Activated CD4-positive, CD25-positive, alpha-beta regulatory T cell treated with anti-CD3 and anti-CD28 coated beads, Interleukin-2, amount 50 U/mL, for 24 hours (primary cell): ENCODE data around the gene LRP5.

Source experiments
- ATAC-seq, 2 donors: fragments of 150-1000 bp; cut with Tn5 transposase; one replicate each; pipeline ENCODE4 v1.10.0; 2021; ENCODE audit warnings: mild to moderate bottlenecking in 1 of 2, moderate library complexity in 1 of 2

Gene LRP5

DNA sequence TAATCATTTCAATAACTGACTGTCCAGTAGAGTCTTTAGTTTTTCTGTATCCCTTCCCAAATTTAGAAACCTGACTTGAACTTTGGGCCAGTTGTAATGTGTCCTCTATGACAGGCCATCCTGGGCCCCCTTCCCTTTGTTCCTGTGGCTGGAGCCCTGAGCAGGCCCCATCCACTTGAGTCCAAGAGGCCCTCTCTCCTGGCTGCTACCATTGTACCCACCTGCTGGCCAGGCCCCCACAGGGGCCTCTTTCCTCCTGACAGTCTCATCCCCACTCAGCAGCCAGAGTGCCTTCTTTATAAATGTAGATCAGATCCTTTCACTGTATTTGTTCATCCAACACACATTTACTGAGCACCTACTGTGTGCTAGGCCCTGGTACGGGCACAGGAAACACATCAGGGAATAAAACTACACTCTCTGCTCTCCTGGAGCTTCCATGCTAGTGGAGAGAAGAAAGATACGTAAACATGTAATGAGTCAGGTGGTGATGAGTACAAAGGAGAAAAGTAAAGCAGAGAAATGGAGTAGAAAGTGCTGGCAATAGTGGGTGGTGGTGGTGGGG, 2.7 kb upstream of the LRP5 start:
- no peak for ATAC-seq

DNA sequence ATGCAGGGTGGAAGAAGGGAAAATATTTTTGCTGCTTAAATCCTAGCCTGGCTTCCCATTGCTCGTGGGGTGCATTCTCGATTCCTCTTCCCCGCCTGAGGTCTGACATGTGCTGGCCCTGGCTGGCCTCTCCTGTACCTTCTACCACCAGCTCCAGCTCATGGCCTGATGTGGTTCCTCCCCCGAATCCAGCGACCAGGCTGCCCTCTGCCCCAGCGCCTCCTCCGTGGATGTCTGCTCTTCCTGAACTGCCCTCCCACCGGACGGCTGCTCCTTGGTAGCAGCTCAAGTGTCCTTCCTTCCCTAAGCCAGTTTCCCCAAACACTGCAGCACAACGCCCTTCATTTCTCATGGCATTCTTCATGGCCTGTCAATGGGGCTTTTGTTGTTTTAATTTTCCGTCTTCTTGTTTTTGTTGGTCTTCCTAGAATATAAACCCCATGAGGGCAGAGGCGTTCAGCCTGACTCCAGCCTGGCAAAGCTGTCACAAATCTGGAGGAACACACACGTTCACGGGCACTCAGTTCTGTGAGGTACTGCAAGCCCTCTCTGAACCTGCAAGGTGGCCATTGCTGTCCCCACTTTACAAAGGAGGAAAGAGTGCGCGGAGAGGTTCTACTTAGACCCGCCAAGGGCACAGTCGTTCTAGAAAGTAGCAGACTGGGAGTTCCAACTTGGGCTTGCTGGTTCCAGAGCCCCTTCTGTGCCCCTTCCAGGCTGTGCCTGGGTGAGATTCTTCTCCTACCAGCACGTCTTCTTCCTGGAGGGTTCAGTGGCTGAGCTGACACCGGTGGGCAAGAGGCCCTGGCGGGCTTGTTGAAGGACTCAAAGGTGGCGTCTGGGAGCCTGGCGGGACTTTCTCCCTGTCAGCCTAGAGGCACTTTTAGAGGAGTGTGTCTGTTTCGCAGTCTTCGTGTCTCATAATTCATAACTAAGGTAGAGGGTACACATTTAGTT, 953 bp upstream of the LRP5 start:
- ATAC-seq: no peak

DNA sequence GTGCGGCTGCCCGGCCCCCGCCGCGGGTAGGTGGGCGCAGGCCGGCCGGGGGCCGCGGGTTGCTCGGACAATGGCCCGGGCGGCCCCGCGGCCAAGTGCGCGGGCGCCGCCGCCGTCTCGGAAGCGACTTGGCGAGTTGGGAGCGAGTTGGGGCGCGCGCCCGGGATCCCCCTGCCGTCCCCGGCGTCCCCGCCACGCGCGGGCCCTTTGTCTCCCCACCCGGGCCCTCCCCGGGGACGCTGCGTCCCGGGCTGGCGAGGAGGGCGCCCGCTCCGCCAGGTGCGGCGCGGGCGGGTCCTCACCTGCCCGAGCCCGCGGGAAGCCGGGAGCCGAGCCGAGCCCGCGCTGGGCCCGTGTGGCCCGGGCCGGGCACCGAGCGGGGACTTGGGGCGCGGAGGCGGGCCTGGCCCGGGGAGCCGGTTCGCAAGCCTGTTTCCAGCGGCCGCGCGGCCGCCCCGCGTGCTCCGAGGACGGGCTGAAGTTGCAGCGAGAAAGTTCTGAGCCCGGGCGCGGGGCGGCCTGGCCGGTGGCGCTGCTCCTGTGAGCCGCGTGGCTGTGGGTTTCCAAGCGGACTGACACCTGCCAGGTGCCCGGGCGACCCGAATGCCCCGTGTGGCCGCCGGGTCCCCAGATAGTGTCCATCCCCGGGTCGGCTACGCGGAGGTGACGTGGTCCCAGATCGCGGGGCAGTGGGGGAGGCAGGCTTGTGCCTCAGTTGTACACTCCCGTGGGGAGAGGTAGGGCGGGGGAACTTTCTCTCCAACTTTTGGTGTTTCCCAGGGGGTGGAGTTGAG, 586 bp downstream of the LRP5 start:
- ATAC-seq: peak; percentile 44 to 46

DNA sequence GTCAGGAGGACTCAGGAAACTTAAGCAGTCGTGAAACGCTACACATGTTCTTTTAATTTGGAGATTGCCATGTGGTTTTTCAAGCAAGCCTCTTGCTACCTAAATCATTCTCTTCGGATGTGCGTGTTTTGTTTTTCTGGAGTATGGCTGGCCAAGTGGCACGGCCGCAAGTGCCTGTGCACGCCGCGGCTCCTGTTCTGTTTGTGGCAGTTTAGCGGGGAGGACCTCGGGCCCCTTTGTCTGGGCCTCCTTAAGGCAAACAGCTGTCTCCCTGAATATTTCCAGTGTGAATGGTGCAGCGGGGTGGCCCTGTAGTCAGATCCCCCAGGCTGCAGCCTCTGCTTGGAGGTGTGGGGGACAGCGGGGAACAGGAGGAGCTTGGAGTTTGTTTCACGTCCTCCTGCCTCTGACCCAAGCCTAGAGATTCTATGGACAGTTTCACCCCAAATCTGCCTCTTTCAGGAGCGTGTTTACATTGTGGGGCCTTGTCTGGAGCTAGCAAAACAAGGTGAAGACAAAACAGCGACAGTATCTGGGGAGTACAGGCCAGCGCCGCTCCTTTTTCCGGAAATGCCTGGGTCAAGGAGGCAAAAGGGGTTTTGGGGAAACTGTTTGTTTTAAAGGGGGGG, 1.3 kb downstream of the LRP5 start:
- no peak for ATAC-seq

DNA sequence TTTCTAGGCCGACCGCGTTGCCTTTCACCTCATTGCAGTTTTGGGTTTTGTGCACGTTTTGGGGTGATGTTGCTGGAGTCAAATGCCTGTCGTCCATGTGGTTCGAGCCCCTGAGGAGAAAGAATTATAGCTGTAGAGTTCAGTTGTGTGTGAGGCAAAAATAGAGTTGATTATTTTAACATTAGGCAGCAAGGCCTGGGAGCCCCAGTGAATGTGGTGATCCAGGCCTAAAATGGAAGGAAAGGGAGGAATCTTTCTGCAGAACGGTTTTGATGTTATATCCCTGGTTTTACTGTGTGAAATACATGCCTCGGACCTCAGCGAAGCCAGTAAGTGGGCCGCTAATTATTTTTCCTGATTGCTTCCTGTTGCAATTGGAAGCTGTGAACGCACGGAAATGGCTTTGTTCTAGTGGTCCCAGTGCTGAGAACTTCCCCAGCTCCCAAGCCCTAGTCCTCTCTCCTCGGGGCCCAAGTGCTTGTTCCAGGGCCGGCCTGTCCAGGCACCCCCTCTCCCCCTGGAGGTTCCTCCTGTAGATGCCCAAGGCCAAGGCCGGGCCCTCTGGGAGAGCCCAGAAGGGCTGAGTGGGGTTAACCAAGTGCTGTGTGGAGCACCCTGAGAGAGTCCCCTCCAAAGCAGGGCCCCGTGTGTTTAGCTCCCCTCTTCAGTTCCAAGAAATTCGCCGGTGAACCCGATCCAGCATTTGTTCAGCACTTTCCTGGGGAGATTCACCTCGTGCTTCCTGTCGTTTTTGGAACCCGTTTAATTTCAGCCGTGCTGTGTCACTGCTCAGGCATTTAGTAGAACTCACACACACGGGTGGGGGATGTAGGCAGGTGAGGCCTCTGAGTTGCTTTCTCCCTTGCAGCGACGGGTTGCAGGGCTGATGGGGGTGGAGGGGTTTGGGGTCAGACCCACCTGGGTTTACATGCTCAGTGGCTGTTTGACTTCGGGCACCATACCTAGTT, 2.1 kb downstream of the LRP5 start:
- ATAC-seq: no peak

DNA sequence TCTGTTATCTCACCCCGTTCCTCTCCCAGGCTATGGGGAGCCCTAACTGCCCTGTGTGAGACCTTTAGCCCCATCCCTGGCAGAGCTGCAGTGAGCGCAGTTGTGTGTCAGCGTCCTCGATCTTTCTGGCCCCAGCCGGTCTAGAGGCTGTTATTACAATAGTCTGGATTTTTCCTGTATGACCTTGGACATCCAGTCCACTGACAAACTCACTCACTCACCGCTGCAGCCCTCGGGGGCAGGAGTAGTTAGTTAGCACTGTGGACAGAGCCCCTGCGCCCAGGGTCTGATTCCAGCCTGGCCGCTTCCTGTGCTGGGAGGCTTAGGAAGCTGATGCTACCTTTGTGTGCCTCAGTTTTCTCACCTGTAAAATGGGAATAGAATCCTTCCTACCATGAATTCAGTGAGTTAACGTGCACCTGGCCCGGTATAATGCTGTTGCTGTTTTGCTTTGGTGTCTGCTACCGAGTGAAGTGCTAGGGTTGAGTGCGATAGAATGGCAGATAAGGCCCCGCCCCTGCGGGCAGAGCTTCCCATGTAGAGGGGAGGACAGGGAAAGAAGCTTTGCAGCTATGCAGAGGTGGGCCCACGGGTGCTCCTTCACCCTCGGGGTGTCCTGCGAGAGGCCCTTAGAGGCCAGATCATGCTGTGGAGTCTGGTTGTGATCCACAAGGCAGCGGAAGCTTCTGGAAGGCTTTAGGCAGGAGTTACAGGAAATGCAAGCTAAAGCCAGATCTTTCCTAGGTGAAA, 3.0 kb downstream of the LRP5 start:
- ATAC-seq: no peak

DNA sequence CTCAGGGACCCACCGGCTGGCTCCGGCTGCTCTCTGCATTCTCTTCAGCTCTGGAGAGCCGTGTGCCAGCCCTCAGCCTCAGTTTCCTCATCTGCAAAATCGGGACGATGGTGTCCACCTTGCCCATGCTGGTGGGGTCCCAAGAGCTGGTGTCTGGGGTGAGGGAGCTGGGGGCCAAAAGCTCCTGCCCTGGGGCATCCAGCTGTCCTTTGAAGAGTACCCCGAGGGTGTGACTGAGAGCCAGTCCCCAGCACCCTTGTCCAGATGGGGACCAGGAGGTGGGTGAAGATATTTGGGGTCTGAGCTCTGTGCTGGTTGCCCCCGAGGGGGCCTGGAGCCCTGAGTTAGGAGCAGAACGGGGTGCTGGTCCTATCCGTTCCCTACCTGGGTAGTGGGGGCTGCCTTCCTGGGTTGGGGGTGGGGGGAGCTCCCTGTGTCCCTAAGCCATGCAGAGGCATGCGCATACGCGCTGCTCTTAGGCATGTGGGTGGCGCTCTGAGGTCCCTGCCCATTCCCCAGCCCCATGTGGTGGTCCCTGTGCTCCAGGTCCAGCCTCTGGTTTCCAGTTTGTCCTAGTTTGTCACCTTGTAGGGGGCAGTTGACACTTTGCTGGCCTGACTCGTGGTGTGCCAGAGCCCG, 4.9 kb downstream of the LRP5 start:
- ATAC-seq: no peak

DNA sequence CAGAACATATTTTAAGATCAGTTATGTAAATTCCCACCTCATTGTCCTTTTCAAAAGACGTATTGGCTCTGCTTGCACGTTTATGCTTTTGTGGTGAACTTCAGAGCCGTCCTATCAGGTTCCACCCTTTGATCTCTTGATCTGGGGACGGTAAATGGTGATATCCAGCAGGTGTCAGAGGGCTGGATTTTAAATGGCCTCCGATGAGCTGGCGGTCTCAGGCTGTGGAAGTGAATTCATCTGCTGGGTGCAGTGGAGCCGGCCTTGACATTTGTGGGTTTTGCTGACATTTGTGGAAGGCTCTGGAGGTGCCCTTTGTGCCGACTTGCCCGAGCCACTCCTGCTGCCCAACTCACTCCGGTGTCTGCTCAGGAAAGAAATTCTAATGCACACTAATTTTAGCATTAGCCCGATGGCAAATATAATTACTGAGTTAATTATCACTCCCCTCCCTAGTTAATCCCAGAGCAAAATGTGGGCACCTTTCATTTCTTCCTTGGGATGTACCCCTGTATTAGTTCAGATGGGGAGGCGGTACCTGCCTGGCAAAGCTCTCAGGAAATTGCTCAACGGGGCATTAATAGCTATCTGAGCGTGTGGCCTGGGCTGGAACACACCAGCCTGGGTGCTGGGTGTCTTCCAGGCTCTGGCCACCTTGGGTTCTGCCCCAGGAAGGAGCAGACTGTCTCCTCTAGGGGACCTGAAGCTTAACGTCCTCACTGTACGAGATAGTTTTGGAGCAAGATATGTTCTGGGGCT, 9.1 kb downstream of the LRP5 start:
- ATAC-seq: no peak

DNA sequence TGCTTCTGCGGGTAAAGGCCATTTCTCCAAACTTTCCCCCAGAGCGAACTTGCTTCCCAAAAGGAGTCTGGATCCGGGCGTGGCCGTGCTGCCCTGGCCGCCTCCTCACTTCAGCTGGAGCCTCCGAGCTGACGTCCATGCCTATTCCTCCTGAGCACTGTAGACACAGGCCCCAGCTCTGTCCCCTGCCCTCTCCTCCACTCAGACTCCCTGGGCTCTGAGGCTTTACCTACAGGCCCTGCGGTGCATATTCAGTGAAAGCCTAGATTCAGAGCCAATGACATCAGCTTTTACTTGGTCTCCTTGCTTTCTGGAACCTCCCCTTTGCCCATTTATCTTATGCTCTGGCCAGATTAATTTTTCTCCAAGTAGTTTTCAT, 9.7 kb downstream of the LRP5 start:
- no peak for ATAC-seq

DNA sequence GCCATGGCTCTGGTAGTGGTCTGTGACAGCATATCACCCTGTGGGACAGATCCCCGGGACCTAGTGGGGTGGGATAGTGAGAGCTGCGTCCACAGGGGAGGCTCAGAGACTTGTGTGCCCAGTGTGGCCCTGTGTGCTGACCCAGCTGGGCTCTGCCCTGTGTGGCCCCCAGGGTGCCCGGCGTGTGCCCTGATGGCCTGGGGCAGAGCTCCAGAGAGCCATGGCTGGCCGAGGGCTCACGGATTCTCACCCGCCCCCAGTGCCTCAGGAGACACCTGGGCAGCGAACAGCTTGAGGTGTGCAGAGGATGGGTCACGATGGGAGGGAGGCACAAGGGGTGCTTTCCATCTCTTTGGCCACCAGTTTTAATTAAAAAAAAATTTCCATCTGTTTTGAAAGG, 11.8 kb downstream of the LRP5 start:
- no peak for ATAC-seq

DNA sequence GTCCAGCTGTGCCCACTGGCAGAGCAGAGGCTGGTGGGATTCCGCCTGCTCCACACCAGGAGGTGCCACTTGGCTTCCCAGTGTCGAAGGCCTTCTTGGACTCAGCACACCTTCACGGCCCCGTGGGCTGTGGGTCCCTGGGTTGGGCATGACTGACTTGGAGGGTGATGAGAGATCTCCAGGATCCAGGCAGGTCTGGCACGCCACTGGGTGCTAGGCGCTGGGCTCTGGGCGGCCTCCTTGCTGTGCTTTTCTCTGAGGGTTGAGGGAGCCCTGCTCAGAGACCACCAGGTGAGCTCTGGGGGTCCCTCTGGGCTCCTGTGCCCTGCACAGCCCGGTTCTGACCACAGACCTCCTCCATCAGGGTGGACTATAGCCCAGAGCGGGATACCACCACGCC, 12.3 kb downstream of the LRP5 start:
- no peak for ATAC-seq

DNA sequence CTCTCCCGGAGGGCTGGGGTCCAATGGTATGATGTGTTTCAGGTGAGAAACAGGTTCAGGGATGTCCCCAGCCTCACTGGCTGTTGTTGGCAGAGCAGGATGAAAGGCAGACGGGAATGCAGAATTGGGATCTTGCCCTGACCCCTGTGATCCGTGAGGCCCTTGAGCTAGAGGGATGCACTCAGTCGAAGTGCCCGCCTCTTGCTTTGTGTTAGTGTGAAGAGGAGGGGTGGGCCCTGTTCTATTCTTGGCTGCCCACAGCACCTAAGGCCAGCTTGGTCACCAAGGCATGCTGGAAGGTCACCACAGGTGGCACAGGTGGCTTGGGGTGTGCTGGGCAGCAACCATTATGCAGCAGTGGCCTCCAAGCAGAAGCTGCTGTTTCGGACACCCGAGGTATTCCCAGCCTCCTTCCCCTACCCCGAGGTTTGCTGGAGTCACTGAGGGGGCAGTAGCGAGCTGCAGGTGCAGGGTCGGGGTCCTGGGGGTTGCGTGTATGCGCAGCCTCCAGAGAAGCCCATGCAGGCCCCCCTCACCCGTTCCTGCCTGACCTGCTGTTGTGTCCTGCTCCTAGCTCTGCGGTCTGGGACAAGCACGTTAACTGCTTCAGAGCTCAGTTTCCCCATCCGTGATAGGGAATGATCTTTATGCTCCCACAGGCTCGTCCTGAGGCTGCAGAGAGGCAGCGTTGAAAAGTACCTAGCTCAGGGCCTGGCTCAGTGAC, 13.0 kb downstream of the LRP5 start:
- no peak for ATAC-seq

DNA sequence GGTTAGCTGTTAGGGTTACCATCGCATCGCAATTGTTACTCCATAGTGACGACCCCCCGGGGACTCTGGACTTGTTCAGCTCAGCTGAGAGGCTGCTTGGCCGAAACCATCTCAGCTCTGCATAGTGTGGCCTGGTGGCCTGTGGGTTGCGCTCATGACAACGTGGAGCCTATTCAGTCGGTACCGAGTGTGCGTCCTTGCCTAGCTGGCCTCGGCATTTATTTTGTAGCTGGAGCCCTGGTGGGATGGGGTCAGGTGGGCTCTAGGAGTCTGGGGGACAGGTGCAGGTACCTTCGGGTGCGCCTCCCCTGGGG, 13.5 kb downstream of the LRP5 start:
- no peak for ATAC-seq

DNA sequence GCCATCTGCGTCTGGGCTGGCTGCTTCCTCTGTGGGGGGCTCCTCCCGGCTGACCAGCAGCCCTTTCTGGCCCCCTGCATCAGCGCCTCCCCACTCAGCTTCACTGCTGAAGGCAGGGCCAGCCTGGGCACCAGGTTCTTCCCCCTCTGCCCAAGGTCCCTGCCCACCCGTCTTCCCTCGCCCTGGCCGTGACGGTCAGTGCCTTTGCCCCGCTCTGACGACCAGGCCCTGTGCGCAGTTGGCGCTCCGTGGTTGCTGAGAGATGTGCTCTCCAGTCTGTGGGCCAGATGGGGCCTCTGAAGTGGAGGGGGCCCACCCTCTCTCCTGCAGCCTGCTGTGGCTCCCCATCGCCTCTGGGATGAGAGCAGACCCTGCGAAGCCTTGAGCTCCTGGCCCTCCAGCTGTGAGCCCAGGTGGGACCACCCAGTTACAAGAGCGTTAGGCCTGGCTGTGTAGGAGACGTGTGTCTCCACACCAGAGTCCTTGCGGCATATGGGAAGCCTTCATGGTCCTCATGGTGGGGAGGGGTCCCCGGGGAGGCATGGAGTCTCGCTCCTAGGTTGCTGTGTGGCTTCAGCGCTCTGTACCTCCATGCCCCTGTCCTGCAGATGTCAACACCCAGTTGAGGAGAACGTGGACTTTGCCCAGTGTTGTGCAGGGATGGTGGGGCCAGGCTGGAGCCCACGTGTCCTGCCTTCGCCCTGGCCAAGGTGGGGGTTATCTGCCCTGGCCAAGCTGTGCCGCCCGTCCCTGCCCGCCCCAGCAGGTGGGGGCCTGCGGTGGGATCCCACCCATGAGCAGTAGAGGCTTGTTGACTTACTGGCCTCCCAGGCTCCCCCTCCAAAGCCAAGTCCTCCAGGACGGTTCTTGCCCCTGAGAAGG, 14.2 kb downstream of the LRP5 start:
- ATAC-seq: no peak

DNA sequence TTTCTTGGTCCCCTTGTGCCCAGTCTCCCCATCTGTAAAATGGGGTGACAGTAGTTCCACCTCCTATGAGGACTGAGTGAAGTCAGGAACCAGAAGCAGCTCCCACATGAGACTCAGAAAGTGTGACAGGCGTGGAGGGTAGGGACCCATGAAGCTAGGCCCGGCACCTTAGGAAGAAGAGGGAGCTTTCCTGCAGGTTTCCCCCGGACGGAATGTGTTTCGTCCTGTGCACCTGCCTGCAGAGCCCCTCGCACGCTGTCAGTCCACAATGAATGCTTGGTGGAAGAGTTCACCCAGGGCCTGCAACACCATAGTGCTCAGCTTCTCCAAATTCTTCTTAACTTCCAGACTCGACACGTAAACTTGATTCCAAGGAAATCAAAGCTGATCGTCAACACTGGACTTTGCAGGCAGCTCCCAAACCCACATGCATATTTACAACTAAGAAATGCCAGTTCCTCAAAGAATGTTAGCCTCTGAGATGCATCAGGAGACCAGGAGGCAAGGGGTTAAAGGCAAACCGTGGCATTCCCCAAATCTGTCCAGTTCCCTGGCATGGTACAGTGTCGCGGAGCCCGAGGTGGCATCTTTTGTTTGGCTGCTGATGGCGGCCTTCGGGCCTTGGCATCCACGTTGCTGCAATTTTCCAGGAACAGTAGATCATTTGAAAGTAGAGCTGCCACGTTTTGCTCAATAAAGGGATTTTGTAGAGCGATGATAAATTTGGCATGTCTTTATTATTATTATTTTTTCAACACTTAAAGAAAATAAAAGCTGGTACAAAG, 15.4 kb downstream of the LRP5 start:
- ATAC-seq: no peak

DNA sequence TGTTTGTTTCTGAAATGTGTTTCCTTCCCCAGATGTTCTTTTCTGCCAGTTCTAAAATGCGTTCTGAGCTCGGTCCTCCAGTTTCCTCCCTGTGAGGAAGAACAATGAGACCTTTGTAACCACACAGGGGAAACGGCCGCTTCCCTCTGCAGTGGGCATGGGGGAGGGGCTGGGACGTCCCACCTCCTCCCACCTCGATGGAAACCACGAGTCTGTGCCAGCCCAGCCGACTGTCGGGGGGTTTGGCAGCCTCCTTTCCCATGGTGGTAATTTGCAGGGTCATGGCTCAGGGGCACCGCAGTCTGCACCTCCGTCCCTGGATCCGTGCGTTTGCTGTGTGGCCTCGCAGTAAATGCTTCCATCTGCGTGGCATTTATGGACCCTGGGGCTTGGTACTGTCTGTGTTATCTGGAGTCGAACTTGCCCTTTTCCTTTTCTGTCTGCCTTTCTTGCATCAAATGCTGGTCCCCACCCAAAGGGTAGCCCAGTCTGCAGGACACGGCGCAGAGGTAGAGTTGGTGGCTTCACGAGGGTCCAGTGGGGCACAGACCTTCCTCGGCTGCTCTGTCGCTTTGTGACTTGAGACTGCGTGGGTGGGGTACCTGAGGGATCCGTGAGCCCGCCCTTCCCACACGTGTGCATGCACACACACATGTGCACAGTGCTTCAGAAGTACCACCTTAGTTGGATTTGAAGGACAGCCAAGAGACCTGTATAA, 16.1 kb downstream of the LRP5 start:
- no peak for ATAC-seq

DNA sequence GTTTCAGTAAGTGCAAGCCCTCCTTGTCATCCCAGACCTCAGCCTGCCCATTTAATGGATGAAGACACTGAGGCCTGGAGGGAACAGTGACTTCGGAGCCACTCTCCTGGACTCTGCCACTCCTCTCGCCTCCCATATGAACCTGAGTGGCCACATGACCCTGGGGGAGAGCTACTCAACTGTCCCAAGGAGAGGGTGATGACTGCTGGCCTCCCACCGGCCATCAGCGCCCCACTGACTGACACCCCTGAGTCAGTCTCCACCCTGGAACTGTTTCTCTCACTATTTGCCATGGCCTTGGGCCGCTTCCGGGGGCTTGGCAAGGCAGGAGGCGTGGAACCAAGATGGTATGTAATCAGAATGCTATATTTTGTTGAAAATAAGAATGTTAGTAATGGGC, 17.1 kb downstream of the LRP5 start:
- no peak for ATAC-seq
